GM03348 (cell line): ENCODE results near the gene TDRD9.

ENCODE experiments used
- DNase-seq: peaks from one replicate; pipeline ENCODE4 v3.0.0; 2012; ENCODE audit warnings: low spot score

TDRD9 gene

GRCh38 chr14:103989964-103990363, 61.7 kb downstream of the TDRD9 start:
- DNase-seq: no peak

GRCh38 chr14:103994535-103995184, 66.4 kb downstream of the TDRD9 start:
- no peak for DNase-seq

GRCh38 chr14:103995876-103996275, 67.6 kb downstream of the TDRD9 start:
- no peak for DNase-seq

DNA sequence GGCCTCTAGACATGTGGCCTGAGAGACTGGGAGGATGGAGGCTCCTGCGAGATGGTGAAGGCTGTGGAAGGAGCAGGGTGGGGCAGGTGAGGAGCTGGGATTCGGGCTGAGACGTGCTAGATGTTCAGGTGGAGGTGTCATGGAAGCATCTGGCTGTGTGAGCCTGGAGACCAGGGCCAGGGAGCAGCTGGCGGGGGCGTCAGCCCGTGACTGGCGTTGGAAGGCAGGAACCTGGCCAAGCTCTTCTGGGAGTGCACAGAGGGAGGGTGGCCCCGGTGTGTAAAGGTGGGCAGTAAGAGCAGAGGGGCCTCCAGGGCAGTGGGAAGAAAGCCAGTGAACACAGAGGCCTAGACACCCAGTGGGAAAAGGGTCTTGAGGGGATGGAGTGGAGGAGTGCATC, 69.1 kb downstream of the TDRD9 start:
- no peak for DNase-seq

DNA sequence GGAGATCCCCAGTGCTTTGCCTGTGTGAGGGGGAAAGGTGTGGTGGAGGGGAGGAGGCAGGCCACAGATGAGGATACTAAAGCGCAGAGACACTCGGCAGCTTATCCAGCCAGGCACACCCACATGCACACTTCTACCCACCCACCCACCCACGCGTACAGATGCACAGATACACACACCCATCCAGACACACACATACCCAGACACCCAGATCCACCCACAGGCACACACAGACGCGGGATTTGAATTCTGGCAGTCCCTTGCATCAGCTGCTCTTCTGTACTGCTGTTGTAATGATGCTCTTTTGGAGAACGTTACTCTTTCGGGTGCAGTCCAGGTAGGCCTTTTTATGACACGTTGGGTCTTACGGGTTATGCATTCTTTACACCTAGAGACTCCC, 69.8 kb downstream of the TDRD9 start:
- no peak for DNase-seq

DNA sequence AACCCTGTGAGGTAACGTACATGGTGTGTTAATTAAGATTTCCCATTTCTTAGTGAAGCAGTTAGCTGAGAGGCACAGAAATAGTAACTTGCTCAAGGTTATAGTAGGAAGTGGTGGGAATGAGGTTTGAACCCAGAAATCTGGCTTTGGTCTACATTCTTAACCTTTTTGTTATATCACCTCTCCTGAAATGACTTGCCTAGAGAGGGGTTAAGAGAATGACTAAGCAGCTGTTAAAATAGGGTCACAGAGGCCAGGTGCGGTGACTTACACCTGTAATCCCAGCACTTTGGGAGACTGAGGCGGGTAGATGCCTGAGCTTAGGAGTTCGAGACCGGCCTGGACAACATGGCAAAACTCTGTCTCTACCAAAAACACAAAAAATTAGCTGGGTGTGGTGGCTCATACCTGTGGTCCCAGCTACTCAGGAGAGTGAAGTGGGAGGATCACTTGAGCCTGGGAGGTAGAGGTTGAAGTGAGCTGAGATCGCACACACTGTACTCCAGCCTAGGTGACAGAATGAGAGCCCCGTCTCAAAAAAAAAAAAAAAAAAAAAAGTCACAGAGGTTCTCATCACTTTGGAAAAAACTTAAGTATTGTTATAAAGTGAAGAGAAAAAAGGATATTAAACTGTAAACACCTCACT, 71.7 kb downstream of the TDRD9 start:
- DNase-seq: no peak

DNA sequence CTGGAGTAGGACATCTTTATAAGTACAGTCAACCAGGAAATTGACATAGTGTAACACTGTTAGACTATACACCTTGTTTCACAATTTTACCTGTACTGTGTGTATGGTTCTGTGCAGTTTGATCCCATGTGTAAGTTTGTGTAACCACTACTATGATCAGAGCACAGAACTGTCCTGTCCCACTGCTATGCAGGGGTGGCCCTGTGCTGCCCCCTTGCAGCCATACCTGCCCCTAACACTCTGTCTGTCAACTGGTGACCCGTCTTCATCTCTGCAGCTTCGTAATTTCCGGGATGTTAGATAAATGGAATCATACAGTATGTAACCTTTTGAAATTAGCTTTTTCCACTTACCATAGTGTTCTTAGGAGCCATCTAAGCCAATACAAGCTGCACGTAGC, 72.7 kb downstream of the TDRD9 start:
- no peak for DNase-seq

DNA sequence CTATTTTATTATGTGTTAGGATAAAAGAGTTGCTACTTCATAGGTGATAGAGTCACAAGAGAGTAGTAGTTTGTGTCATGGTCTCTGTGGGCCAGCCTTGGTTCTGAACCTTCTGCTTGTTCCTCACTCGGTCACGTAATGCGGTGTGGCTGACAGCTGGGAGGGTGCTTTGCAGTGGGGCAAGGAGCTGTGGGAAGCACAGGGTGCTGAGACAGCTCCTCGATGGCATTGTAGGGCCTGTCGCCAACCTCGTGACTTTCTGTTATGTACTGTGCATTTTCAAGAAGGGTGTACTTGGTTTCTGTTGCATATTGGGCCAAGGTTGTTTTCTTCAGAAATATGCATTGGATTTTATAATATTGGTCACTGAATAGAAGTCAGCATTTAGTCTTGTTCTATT, 75.4 kb downstream of the TDRD9 start:
- DNase-seq: no peak

DNA sequence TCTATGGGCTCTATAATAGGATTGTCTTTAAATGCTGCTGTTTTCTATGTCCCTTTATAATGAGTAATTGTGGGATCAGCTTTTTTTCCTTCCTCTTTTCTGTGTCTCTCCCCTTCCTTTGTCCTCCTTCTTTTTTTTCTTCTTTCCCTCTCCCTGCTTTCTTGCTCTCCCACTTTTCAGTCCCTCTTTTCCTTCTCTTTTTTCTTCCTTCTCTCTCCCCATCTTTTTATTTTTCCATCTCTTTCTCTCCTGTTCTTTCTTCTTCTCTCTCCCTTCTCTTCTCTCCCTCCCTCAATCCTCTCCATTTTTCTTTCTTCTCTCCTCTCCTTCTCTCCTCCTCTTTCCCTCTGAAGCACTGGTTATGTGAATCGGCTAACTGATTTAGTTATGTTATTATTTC, 76.6 kb downstream of the TDRD9 start:
- DNase-seq: no peak

DNA sequence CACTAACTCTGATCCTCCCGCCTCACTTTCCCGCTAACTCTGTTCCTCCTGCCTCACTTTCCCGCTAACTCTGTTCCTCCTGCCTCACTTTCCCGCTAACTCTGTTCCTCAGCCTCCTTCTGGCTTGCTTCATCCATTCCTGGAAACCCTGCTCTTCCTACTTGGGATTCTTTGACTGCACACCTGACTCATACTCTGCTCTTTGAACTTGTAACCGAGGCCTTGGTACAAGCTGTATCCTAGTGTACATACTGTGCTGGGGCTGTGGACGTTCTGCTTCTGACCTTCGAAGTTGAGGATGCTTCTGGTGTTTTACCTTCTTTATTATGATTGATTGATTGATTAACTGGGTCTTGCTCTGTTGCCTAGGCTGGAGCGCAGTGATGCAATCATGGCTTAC, 77.2 kb downstream of the TDRD9 start:
- no peak for DNase-seq

- DNase-seq: no peak
Observed at GRCh38 chr14:104007121-104007520, 78.9 kb downstream of the TDRD9 start.

DNA sequence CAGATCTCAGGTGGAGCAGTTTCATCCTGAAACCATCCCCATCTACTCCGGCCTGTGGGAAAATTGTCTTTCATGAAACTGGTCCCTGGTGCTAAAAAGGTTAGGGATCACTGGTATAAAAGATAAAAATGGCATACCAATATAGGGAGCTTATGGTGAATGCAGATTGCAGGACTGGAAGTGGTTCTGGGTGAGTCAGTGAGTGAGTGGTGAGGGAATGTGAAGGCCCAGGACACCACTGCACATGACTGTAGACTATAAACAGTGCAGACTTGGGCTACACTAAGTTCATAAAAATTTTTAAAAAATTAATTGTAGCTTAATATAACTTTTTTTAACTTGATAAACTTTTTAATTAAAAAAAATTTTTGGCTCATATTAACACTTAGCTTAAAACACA, 81.0 kb downstream of the TDRD9 start:
- DNase-seq: no peak

DNA sequence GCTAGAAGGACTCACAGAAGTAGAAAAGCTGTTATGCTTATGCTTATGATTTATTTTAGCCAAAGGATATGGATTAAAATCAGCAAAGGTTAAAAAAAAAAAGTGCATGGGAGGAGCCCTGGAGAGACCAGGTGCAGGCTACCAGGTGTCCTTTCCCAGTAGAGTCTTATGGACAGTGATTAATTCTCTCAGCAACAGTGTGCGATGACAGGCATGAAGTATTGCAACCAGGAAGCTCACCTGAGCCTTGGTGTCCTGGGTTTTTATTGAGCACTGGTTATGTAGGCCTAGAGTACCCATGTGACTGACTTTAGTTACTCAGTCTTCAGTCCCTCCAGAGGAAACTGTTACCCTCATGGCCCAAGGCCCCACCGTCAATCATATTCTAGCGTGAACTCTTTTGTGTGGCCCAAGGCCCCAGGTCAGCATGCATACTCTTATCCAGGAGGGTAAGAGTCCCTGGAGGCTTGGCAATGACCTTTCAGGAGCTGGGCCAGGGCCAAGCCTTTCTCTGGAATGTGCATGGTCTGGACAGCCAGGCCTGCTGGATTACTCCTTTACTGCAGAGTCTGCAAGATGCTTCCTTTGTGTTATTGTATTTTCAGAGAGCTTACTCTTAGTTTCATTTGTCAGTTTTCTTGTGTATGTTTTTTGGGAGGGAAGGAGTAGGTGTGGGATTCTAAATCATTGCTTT, 83.7 kb downstream of the TDRD9 start:
- DNase-seq: no peak

- no peak for DNase-seq
Observed at GRCh38 chr14:104014764-104015163, 86.5 kb downstream of the TDRD9 start.

GRCh38 chr14:104016873-104017650, 88.8 kb downstream of the TDRD9 start:
- no peak for DNase-seq

- DNase-seq: no peak
Observed at GRCh38 chr14:104019029-104019428, 90.8 kb downstream of the TDRD9 start.

DNA sequence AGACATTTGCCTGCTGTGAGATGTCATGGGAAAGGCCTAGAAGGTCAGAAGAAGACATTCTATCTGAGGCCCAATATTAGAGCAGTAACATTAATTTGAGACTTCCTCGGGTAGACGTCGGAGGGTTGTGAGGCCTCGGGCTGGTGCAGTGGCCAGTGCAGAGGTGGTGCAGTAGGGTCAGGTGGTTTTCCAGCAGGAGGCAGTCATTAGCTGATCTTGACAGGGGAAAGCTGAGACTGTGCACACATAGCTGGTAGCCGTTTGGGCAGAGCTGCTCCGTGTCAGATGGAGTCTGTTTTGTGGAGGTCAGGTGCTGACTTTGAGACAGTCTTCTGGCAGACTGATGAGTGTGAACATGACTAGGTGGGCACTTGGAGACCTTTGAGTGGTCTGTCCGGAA, 91.5 kb downstream of the TDRD9 start:
- DNase-seq: no peak

- DNase-seq: no peak
Observed at GRCh38 chr14:104020471-104020870, 92.2 kb downstream of the TDRD9 start.

DNA sequence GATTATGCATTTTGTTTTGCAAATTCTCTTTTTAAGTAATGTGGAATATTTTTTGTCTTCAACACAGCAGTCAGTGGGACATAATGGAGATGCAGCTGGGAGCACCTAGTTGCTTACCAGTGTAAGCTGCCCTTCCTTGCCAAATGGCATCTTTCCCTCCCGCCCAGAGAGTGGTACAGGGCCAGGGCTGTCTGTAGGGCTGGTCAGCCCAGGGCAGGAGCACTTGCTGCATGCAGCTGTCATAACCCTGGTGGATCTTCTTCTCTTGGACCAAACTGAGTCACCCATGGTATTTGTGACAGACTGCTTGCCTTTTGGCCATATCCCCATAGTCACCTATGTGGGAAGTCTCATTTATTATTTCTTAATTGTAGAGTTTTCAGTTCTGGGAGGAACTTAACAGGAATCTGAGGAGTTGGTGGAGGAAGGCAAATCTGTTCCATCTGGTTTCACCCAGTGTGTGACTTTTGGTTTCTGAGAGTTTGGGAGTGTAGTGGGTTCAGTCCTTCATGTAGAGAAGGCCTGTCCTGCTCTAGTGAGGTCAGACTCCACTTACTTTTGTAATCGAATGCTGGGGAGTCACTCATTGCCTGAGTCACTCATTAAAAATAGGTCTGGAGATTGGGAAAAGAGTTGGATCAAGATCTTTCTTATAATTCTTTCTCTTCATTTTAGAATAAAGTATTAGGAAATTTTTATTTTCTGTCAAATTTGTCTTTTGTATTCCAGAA, 95.2 kb downstream of the TDRD9 start:
- peak; percentile 26 for DNase-seq

GRCh38 chr14:104025534-104025933, 97.3 kb downstream of the TDRD9 start:
- no peak for DNase-seq

GRCh38 chr14:104026024-104026423, 97.8 kb downstream of the TDRD9 start:
- DNase-seq: no peak

GRCh38 chr14:104030958-104031357, 102.7 kb downstream of the TDRD9 start:
- no peak for DNase-seq
